B cell (primary cell): ENCODE results near the gene ACTL8. TPM values are rescaled to one million over a fixed set of nuclear protein-coding genes. Genes with fewer than 3 reads are reported as not detected.

ENCODE experiments used
- ATAC-seq: fragments of 200-7000 bp; cut with Tn5 transposase; one replicate; pipeline ENCODE4 v1.10.0; 2021; ENCODE audit warnings: low read depth, mild to moderate bottlenecking, moderate number of reproducible peaks, moderate library complexity
- CTCF ChIA-PET: fragments of 350-600 bp; sonication (Branson Sonifier 250); formaldehyde crosslinking; loops from one replicate; lab custom pipeline; 2021; ENCODE audit warnings: antibody characterized with exemption, inconsistent platforms; lab: Charles Lee
- POLR2A ChIA-PET: fragments of 350-600 bp; sonication (Branson Sonifier 250); formaldehyde crosslinking; loops from one replicate; lab custom pipeline; 2021; ENCODE audit warnings: antibody characterized with exemption; lab: Charles Lee
- DNase-seq: peaks from one replicate; pipeline ENCODE4 v3.0.0; 2013
- H2AFZ ChIP-seq: 2 replicates; pipeline ENCODE4 v1.6.1; 2012; ENCODE audit warnings: mild to moderate bottlenecking, low read depth, low read length; ENCODE audit not compliant: insufficient read depth, poor library complexity, severe bottlenecking
- H3K27ac ChIP-seq, 2 donors: 1 replicate in 1 of 2; 2 replicates in 1 of 2; pipeline ENCODE4 v1.5.1; 2012 to 2013; ENCODE audit warnings: low read length in 2 of 2, mild to moderate bottlenecking in 2 of 2, moderate library complexity in 1 of 2
- H3K27me3 ChIP-seq, 4 experiments: fragments of 200-600 bp in 1 of 4; sonication (generic) in 1 of 4; replicated peaks in 1 of 4; 1 replicate in 2 of 4; 2 replicates in 2 of 4; pipeline versions ENCODE4 v1.6.1 to v1.7.0; 2013 to 2016; ENCODE audit warnings: low read length in 3 of 4, mild to moderate bottlenecking in 2 of 4, mixed read lengths in 1 of 4, moderate library complexity in 1 of 4; ENCODE audit not compliant: insufficient read depth in 4 of 4, control insufficient read depth in 3 of 4; ENCODE audit errors: control extremely low read depth in 1 of 4
- H3K36me3 ChIP-seq, 2 experiments: replicated peaks in 1 of 2; 1 replicate in 1 of 2; 2 replicates in 1 of 2; pipeline versions ENCODE4 v1.6.1 to v1.7.1; 2013; ENCODE audit warnings: low read length in 1 of 2; ENCODE audit not compliant: insufficient read depth in 2 of 2, control insufficient read depth in 1 of 2; ENCODE audit errors: control extremely low read depth in 1 of 2, extremely low read depth in 1 of 2
- H3K4me1 ChIP-seq, 2 donors: fragments of 200-600 bp in 1 of 2; sonication (generic) in 1 of 2; 1 replicate in 1 of 2; 2 replicates in 1 of 2; pipeline versions ENCODE4 v1.5.1 to v1.6.1; 2013 to 2017; ENCODE audit warnings: low read length in 2 of 2; ENCODE audit not compliant: control insufficient read depth in 2 of 2, insufficient read depth in 2 of 2
- H3K4me2 ChIP-seq: replicated peaks from 2 replicates; pipeline ENCODE3; 2012; ENCODE audit warnings: mild to moderate bottlenecking, low read depth, low read length; ENCODE audit not compliant: poor library complexity, severe bottlenecking
- H3K4me3 ChIP-seq, 5 experiments: fragments of 200-600 bp in 1 of 5; sonication (generic) in 1 of 5; 1 replicate in 3 of 5; 2 replicates in 2 of 5; pipeline versions ENCODE4 v1.5.1 to v1.7.0; 2011 to 2016; ENCODE audit warnings: low read length in 4 of 5, mild to moderate bottlenecking in 4 of 5, low read depth in 2 of 5, control low read depth in 1 of 5, moderate library complexity in 1 of 5; ENCODE audit not compliant: insufficient read depth in 1 of 5; ENCODE audit errors: control extremely low read depth in 1 of 5, extremely low read depth in 1 of 5
- H3K79me2 ChIP-seq: fragments of 200-600 bp; sonication (generic); one replicate; pipeline ENCODE4 v1.6.0; 2016; ENCODE audit warnings: low read length; ENCODE audit not compliant: control insufficient read depth, insufficient read depth
- H3K9ac ChIP-seq: fragments of 200-600 bp; sonication (generic); 2 replicates; pipeline ENCODE4 v1.6.1; 2017; ENCODE audit warnings: mild to moderate bottlenecking, low read length, moderate library complexity
- H3K9me3 ChIP-seq, 3 donors: one replicate each; pipeline versions ENCODE4 v1.6.1 to v1.7.1; 2013; ENCODE audit warnings: low read length in 2 of 3; ENCODE audit not compliant: control insufficient read depth in 2 of 3, insufficient read depth in 1 of 3; ENCODE audit errors: control extremely low read depth in 1 of 3
- H4K20me1 ChIP-seq: 2 replicates; pipeline ENCODE4 v1.6.0; 2012; ENCODE audit warnings: mild to moderate bottlenecking, low read length; ENCODE audit not compliant: insufficient read depth, control insufficient read depth, poor library complexity, severe bottlenecking
- H3K27ac Mint-ChIP-seq: one replicate; pipeline ENCODE4 v1.8.0; 2021; ENCODE audit warnings: mixed read lengths
- H3K27me3 Mint-ChIP-seq: one replicate; pipeline ENCODE4 v1.8.0; 2021; ENCODE audit warnings: mixed read lengths
- H3K4me1 Mint-ChIP-seq: one replicate; pipeline ENCODE4 v1.8.0; 2021; ENCODE audit warnings: mixed read lengths
- H3K4me3 Mint-ChIP-seq: one replicate; pipeline ENCODE4 v1.8.0; 2021; ENCODE audit warnings: mixed read lengths
- H3K9me3 Mint-ChIP-seq: one replicate; pipeline ENCODE4 v1.8.0; 2022; ENCODE audit warnings: mixed read lengths; ENCODE audit not compliant: insufficient read depth
- CTCF ChIP-seq: fragments of 200-600 bp; IDR thresholded peaks from one replicate; pipeline ENCODE4 v1.8.0; 2022; ENCODE audit warnings: antibody characterized with exemption, mild to moderate bottlenecking
- EZH2 ChIP-seq: IDR thresholded peaks from 2 replicates; pipeline ENCODE4 v1.6.1; 2012; ENCODE audit warnings: borderline replicate concordance, low read depth, mild to moderate bottlenecking, moderate library complexity, low read length; ENCODE audit not compliant: insufficient read depth, poor library complexity, severe bottlenecking
- WGBS: methylation state at CpG from one replicate; pipeline ENCODE4 v1.1.5; 2013; ENCODE audit warnings: missing lambda C conversion rate; ENCODE audit not compliant: insufficient coverage; 5-methylcytosine and 5-hydroxymethylcytosine counted together
- intact Hi-C: fragments of 100-400 bp; cut with micrococcal nuclease; formaldehyde crosslinking; loops from one replicate; pipeline ENCODE4 v1.10.0; 2022
- polyA plus RNA-seq: library from polyadenylated mRNA; depleted of rRNA; stranded (reverse); fragments of >200 nt; gene quantifications from 2 replicates; pipeline ENCODE4 v1.2.3, GENCODE V29; 2012
- total RNA-seq, 2 donors: library from RNA; stranded (reverse); fragments of 120-200 nt in 1 of 2; gene quantifications; 1 replicate in 1 of 2; 2 replicates in 1 of 2; pipeline versions ENCODE4 v1.2.3 to v1.2.4, GENCODE V29; 2013 to 2022

ACTL8 gene
- total and polyA plus RNA-seq, 2 donors (not counting 1 experiment from before 2014, with no cell fraction given) = not detected

GRCh38 chr1:17834561-17835100 is 79.5 kb downstream of the ACTL8 start:
- H3K27me3 Mint-ChIP-seq = peaks cover 26% of the 10 kb centered on the region
- WGBS = 58% methylated on average over 8 of the region's 8 CpGs
- H3K27ac Mint-ChIP-seq = no peak overlapping the region
- Histone ChIP-seq H3K79me2 (no peaks in the 10 kb centered on the region), H3K9me3 (no peaks in the 10 kb centered on the region), H3K4me3 (no peak overlapping the region), H3K27ac (no peak overlapping the region), H2AFZ (no peak overlapping the region), H3K27me3 (peaks cover 0 to 4% (median 0%) of the 10 kb centered on the region in 4 experiments), H3K9ac (no peak overlapping the region), H3K4me2 (no peak overlapping the region), H3K36me3 (no peaks in the 10 kb centered on the region), H4K20me1 (no peaks in the 10 kb centered on the region), H3K4me1 (no peaks in the 10 kb centered on the region)
- H3K4me3 Mint-ChIP-seq = no peak overlapping the region
- TF ChIP-seq CTCF = no peak
- DNase-seq (no peak), ATAC-seq (no peak)
- H3K9me3 Mint-ChIP-seq = no peaks in the 10 kb centered on the region
- intact Hi-C loops = no loop called here
- H3K4me1 Mint-ChIP-seq = no peaks in the 10 kb centered on the region
- ChIA-PET POLR2A (no interaction called here), CTCF (no interaction called here)

- 69% methylated on average over 5 of the region's 12 CpGs for WGBS
- H3K4me3 ChIP-seq = no peak overlapping the region
- Mint-ChIP-seq H3K4me3 (no peak overlapping the region), H3K9me3 (no peaks in the 10 kb centered on the region), H3K27me3 (peaks cover 18% of the 10 kb centered on the region), H3K4me1 (no peaks in the 10 kb centered on the region), H3K27ac (no peak overlapping the region)
- no peak overlapping the region for H3K9ac ChIP-seq
- no peaks in the 10 kb centered on the region for H3K4me1 ChIP-seq
- peaks cover 0 to 3% (median 0%) of the 10 kb centered on the region in 4 experiments for H3K27me3 ChIP-seq
- no peak overlapping the region for H3K4me2 ChIP-seq
- intact Hi-C loops = no loop called here
- POLR2A ChIA-PET = no interaction called here
- DNase-seq (no peak), ATAC-seq (no peak)
- no peaks in the 10 kb centered on the region for H3K79me2 ChIP-seq
- no peaks in the 10 kb centered on the region for H4K20me1 ChIP-seq
- H3K36me3 ChIP-seq = no peaks in the 10 kb centered on the region
- no peak overlapping the region for H2AFZ ChIP-seq
- no peaks in the 10 kb centered on the region for H3K9me3 ChIP-seq
- no peak for TF ChIP-seq EZH2
- CTCF ChIA-PET = interaction anchor here (0.6 kb wide), 1 partner anchor 118 kb away, joined by 6 read pairs; no protein-coding TSS in a partner anchor
- no peak overlapping the region for H3K27ac ChIP-seq
Measured at GRCh38 chr1:17837233-17838030, 82.3 kb downstream of the ACTL8 start.
